Measurements from ENCODE around the gene SOWAHA.
A peak's percentile ranks its signal among the peaks of the same experiment; 100 is the strongest.
"Not testable (repeated sequence)": the region's sequence is repeated elsewhere in the genome, so short reads cannot be mapped to it uniquely, and the experiment has no call there.

Gene SOWAHA

GRCh38 chr5:132854301-132854700 is 41.2 kb downstream of the SOWAHA start:
- H3K9me3 ChIP-seq (ENCODE audit: control insufficient read depth, insufficient read depth, low read length) = no peaks in the 10 kb centered on the region
- H3K4me1 ChIP-seq (ENCODE audit: insufficient read depth, low read length) = peaks cover 11% of the 10 kb centered on the region; the same call in 1 of the 2 replicates
- H3K36me3 ChIP-seq (ENCODE audit: insufficient read depth, low read length) = no peaks in the 10 kb centered on the region
- H3K9ac ChIP-seq (ENCODE audit: low read depth, low read length) = no peak overlapping the region

DNA sequence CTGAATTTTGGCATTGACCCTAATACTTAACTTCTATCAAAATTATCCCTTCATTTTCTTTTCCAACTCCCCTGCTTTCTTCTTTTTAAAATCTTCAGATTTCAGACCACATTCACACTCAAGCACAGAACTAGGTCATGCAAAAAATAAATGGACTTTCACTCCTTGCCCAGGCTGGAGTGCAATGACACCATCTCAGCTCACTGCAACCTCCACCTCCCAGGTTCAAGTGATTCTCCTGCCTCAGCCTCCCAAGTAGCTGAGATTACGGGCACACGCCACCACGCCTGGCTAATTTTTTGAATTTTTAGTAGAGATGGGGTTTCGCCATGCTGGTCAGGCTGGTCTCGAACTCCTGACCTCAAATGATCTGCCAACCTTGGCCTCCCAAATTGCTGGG is 41.9 kb downstream of the SOWAHA start:
- not testable (repeated sequence) for H3K9ac ChIP-seq (ENCODE audit: low read depth, low read length); H3K9me3 ChIP-seq (ENCODE audit: control insufficient read depth, insufficient read depth, low read length); H3K36me3 ChIP-seq (ENCODE audit: insufficient read depth, low read length)
- peaks cover 11% of the 10 kb centered on the region; the same call in 1 of the 2 replicates for H3K4me1 ChIP-seq (ENCODE audit: insufficient read depth, low read length)

DNA sequence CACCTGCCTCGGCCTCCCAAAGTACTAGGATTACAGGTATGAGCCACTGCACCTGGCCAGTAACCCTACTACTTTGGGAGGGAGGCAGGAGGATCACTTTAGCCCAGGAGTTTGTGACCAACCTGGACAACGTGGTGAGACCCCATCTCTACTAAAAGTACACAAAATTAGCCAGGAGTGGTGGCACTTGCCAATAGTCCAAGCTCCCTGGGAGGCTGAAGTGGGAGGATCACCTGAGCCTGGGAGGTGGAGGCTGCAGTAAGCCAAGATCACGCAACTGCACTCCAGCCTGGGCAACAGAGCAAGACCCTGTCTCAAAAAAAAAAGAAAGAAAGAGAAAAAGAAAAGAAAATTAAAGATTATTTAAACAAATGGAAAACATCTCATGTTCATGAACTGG is 42.9 kb downstream of the SOWAHA start:
- H3K9ac ChIP-seq (ENCODE audit: low read depth, low read length) = no peak overlapping the region
- no peaks in the 10 kb centered on the region for H3K9me3 ChIP-seq (ENCODE audit: control insufficient read depth, insufficient read depth, low read length)

GRCh38 chr5:132859889-132860437 is 46.9 kb downstream of the SOWAHA start:
- H3K9ac ChIP-seq (ENCODE audit: low read depth, low read length) = no peak overlapping the region

More for the DNA sequence above, 42.9 kb downstream of the SOWAHA start:
- Histone ChIP-seq H3K36me3 (ENCODE audit: insufficient read depth, low read length) (no peaks in the 10 kb centered on the region), H3K4me1 (ENCODE audit: insufficient read depth, low read length) (peaks cover 11% of the 10 kb centered on the region; the same call in 1 of the 2 replicates)

GRCh38 chr5:132860742-132861141 is 47.6 kb downstream of the SOWAHA start:
- H3K4me1 ChIP-seq (ENCODE audit: insufficient read depth, low read length) = peaks cover 11% of the 10 kb centered on the region
- H3K36me3 ChIP-seq (ENCODE audit: insufficient read depth, low read length) = no peaks in the 10 kb centered on the region
- H3K9me3 ChIP-seq (ENCODE audit: control insufficient read depth, insufficient read depth, low read length) = no peaks in the 10 kb centered on the region
- H3K9ac ChIP-seq (ENCODE audit: low read depth, low read length) = no peak overlapping the region

More at GRCh38 chr5:132859889-132860437, 46.9 kb downstream of the SOWAHA start:
- Histone ChIP-seq H3K9me3 (ENCODE audit: control insufficient read depth, insufficient read depth, low read length) (no peaks in the 10 kb centered on the region), H3K36me3 (ENCODE audit: insufficient read depth, low read length) (no peaks in the 10 kb centered on the region), H3K4me1 (ENCODE audit: insufficient read depth, low read length) (peaks cover 3% of the 10 kb centered on the region; the same call in 1 of the 2 replicates)

DNA sequence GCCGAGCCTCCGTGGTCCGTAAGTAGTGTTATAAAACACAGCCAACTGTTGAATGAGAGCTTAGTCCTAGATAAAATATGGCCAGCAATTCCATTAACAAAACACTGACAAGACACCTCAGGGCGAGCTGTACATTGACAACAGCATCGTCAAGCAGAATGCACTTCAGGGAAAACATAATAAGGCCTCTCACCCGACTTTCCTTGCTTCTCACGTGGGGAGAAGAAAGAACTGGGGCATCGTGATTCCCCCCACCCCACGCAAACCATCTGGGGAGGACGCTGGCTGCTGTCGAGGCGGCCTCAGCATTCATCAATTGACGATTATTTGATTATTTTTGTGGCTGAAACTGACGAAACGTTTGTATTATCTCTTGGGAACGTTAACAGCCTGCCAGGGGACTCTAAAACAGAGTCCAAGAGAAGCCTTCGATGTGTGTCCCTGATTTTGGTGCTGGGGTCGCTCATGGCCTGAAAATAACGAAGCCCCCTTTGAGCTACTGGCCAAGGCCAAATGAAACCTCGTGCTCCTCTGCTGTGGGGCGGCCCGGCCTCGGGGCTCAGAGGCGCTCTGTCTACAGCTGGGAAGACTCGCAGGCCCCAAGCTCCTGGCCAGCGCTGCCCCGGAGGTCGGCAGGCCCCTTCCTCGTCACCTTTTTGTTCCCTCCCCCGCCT is 52.7 kb downstream of the SOWAHA start:
- Histone ChIP-seq H3K9me3 (ENCODE audit: control insufficient read depth, insufficient read depth, low read length) (no peaks in the 10 kb centered on the region), H3K4me1 (ENCODE audit: insufficient read depth, low read length) (peaks cover 17% of the 10 kb centered on the region), H3K9ac (ENCODE audit: low read depth, low read length) (peak overlapping the region; percentile 84), H3K36me3 (ENCODE audit: insufficient read depth, low read length) (0 out of 2 replicates have a peak, but pooled peaks cover 3% of the 10 kb centered on the region)
